Stimulated activated naive CD4-positive, alpha-beta T cell (primary cell): ENCODE measurements around the gene FMNL2.

ENCODE experiments used
- DNase-seq, 6 experiments: peaks; one replicate each; lab custom pipeline; 2025; lab: John Stamatoyannopoulos, UW

The FMNL2 gene

DNA sequence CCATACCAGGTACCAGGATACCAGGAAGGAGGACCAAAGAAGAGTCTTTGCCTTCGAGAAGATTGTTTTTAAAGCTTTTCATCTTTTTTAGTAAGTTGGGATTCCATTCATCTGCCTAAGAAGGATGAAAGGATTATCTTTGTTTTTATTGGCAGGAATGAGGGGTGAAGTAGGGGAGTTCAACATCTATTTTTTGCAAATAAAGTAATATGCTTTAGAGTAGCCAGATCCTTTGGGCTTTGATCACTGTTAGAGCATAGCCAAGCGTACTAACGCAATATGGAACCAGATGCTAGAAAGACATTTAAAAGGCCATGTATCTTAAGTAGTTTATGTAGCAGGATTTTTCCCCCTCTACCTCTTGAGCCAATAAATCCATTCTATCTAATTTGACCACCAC, 249.3 kb downstream of the FMNL2 start:
- DNase-seq = no peak

DNA sequence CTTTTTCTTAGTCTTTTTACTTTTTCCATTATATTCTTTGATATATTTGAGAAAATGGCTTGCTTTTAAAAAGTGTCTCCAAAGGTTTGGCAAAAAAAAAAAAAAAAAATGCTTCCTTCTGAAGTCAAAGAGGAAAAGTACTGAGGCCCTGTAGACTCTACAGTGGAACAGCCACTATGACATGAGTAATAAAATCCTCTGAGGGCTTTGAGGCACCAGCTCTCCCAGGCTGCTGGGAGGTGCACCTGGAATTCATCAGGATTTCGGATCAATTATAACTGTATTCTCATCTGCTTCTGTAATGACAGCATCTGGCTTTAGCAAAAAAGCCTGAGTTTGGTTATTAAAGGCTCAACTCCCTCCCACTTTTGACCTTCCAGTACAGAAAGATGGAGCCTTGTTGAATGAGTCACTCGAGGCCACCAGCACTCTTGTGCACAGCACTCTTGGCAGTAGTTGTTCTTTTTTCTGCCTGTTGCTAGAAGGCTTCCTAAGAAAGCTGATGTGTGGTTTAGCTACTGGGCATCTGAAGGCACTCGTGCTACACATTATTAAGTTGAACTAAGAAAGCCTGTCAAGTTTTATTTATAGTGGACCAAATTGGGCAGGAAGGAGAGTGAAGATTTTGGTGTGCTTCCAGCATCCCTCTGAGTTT, 251.0 kb downstream of the FMNL2 start:
- DNase-seq = no peak

DNA sequence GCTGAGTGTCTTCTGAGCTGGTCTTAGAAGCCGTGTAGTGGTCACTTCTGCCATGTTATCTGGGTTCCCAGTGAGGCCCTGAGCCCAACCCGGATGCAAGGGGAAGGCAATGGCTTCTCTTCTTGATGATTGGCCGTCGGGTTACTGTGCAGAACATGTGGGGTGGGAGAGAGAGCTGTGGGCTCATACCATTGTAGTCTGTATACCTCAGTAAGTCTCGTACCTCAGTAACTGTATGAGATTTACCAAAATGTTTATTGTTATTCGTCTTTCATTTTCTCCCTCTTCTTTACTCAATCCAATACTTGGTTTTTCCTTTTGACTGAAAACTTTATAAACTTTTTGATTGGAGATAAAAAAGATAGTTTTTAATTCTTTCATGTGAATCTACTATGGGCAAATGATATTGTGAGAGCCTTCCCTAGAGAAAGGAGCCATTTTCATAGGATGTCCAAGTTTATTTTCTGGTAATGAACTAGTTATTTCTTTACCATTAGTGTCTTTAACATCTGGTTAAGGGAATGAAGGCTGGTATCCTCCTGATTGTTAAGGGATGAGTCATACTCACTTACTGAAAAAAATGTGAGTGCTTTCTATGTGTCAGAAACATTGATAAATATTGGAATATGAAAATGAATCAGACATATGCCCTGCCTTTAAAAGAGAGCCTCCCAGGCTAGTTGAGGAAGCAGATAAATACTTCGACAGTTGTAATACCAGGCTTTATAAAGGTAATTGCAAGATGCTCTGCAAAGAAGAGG, 252.4 kb downstream of the FMNL2 start:
- DNase-seq = no peak

DNA sequence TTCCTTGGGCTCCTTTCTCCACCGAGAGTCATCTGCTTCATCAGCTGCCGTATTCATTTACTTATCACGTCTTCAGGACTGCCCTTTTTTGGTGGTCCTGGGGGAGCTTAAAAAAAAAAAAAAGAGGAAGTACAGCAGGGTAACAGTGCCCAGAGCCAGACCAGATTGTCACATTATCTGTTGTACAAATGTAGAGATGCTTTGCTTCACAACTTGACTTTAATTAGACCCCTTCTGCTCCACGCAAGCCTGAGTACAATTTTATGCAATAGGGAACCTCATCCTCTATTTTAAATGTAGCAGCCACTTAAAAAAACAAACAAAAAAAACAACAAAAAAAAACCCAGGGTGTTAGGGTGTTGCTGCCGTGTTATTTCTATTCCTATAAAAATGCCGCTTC, 254.0 kb downstream of the FMNL2 start:
- DNase-seq = no peak

DNA sequence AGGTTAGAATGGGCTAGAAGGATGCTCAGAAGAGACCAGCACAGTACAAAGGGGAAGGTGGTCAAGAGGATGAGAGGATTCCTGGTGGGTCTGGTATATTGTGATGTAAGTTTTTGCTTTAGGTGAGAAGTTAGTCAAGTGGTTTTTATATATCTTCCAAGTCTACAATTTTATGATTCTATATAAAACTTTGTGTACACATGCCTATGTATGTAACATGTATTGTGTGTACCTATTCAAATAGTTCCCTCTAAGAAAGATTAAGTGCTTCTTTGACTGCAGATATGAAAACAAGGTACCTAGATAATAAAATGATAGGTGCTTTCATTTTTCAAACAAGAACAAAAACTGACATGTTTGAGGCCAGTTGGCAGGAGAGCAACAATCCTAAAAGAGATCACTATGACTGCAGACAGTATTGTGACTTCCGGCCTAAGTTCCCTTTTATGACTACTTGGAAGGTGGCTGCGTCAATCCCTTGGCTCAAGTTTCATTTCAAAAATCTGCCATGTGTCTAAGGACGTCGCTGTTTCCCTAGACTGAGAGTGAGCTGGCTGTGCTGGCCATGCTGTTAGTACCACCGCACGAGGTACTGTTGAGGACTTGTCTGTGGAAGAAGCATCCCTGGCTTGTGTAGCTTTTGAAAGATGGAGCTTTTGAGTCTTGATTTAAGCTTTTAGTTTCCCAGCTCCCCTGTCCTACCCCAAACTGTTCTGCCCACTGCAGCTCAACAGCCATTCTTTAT, 259.2 kb downstream of the FMNL2 start:
- no peak for DNase-seq

DNA sequence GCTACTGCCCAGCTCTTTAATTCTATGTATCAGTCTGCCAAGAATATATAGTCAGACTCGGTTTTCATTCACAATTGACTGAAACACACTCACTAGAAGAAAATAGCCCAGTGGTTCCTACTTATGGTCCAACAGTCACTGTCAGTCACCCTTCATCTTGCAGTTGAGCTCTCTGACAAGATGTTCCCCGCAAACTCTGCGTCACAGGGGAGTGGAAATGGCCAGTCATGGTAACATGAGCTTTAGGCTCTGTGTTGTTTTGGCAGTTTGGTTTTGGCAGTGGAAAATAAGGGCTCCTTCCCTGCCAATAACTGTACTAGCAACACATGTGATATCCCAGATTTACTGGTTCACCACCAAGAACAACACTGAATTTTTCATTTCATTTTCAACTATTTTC, 259.8 kb downstream of the FMNL2 start:
- no peak for DNase-seq

GRCh38 chr2:152598975-152599759, 264.2 kb downstream of the FMNL2 start:
- DNase-seq = no peak

- DNase-seq = no peak
Observed at GRCh38 chr2:152600051-152600657, 265.2 kb downstream of the FMNL2 start.

GRCh38 chr2:152600697-152601096, 265.7 kb downstream of the FMNL2 start:
- no peak for DNase-seq

- no peak for DNase-seq
Observed at GRCh38 chr2:152602750-152603149, 267.8 kb downstream of the FMNL2 start.

DNA sequence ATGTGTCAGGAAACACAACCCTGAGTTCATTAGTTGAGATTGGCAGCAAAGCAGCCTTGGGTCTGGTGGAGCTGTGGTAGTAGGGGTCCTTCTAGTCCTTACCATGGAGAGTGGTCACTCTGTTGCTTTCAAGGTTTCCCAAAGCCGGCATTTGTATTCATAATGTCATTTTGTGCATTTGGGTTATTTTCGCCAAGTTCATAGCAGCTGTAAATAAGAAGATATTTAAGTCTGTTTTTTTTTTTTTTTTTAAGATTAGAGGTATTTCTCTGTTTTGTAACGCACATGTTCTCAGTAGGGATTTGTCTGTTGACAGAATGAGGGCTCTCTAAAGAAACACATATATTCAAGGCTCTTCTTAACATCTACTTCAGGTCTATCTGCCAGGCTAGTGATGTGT, 268.2 kb downstream of the FMNL2 start:
- no peak for DNase-seq

DNA sequence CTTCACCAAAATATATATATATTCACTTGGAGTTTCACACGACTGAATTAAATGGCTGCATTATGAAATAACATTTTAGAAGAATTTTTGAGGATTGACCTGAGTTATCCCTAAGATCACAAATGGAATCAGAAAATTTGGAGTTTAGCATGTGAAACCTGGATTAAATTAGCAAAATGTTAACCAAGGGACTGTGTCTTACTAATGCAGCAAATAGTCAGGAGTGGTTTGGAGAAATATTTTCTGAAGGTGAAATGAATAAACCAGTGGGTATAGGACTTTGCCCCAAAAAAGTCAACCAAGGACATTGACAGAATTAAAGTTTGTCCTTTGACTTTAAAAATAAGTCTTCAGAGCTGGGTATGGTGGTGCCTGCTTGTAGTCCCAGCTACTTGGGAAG, 271.1 kb downstream of the FMNL2 start:
- no peak for DNase-seq

DNA sequence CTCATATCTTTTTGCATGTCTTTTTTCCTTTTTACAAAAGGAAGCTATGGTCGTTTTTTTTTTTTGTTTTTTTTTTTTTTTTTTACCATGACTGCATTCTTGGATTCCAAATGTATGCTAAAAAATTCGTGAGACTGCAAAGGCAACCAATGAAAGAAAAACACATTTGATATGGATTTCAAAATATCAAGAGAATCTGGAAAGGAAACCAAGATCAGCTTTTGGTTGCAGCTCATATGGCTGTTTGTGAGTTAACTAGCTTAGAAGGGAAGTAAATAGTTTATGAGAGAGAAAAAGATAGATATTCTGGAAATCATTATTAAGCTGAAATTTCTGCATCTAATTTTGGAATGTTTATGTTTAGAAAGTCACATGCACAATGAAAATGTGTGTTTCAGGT, 272.0 kb downstream of the FMNL2 start:
- DNase-seq = no peak

DNA sequence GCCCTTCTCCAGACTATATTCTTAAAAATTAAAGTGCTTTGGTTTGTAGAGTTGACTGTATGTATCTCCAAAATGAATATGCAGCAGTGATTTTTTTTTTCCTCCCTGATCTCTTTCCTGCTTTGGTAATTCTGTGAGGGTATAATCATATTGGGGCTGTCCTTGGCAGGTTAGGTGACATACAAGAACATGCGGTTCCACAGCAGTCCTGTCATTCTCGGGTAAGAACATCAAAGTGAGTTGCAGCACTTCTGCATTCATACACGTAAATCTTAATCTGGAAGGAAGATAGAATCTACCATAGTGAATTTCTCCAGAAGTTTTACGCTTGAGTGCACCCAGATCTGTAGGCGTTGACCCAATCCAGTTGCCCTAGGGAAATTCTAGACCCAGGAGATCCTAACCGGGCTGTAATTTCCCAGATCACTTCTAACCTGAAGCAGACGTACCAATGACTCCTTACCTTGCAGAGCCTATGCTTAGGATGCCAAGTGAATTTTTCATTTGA, 272.9 kb downstream of the FMNL2 start:
- no peak for DNase-seq

DNA sequence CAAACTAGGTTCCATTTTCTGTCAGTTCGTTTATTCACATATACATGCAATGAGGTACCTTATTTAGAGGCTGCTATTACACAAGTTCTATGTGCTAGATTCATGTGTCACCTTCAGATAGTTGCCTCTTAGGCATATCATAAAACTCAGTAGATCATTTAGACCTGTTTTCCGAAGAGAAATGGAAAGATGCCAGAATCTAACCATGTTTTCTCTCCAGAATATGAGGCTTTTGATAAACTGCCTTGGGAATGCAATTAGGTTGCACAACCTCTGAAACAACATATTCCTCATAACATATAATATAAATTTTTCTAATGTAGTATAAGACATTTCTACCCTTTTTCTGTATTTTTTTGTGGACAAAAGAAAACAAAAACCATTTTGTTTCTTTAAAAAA, 274.2 kb downstream of the FMNL2 start:
- DNase-seq = no peak

GRCh38 chr2:152609699-152610098, 274.7 kb downstream of the FMNL2 start:
- no peak for DNase-seq

DNA sequence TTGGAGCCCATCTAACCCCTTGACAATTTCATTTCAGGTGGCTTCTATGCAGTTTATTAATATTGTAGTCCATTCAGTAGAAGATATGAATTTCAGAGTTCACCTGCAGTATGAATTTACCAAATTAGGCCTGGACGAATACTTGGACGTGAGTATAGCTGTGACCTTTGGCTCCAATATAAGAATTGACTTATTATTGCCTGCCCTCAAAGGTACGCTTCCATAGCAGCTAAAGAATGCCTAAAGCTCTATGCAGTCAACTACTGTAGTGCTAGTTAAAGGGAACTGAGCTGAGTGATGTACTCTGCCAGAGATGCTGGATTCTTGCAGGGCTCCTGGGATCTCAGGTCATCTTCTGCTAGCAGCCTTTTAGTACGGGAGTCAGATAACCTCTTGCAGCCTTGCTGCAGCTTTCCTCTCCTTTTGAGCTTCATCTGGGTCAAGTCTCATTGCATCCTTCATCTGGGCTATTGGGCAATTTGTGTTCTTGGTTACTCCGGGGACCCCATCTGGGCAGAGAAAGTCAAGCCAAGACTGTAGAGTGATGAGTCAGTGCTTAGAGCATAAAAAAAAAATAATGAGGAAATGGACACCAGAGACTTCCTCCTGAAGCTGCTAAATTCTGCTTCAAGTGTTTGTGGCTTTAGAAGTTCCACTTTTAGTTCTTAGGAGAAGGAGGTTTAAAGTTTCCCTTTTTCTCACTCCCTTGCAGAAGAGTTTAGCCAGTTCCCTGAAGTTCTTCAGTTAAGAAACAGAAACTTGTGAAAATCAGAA, 276.7 kb downstream of the FMNL2 start:
- no peak for DNase-seq

- DNase-seq = no peak
Observed at GRCh38 chr2:152613235-152613634, 278.3 kb downstream of the FMNL2 start.

GRCh38 chr2:152615177-152615576, 280.2 kb downstream of the FMNL2 start:
- no peak for DNase-seq

GRCh38 chr2:152617456-152618192, 282.6 kb downstream of the FMNL2 start:
- DNase-seq = no peak
